Keratinocyte (primary cell): ENCODE measurements around the gene BARX1.

Source experiments
- EZH2 ChIP-seq: IDR thresholded peaks from one replicate; pipeline ENCODE4 v1.6.1; 2012; ENCODE audit warnings: inconsistent platforms, mild to moderate bottlenecking, low read length, moderate library complexity
- TF ChIP-seq, protein P1 (sequence below), 3 experiments: IDR thresholded peaks in 1 of 3; conservative IDR thresholded peaks in 1 of 3; optimal IDR thresholded peaks in 1 of 3; 2 replicates in 2 of 3; 3 replicates in 1 of 3; pipeline versions ENCODE3 to v1.5.1; 2011; ENCODE audit warnings: low read length in 3 of 3, mild to moderate bottlenecking in 3 of 3, moderate library complexity in 2 of 3, control low read depth in 1 of 3, inconsistent platforms in 1 of 3; ENCODE audit not compliant: insufficient read depth in 2 of 3; ENCODE audit errors: extremely low read depth in 1 of 3

DNA sequence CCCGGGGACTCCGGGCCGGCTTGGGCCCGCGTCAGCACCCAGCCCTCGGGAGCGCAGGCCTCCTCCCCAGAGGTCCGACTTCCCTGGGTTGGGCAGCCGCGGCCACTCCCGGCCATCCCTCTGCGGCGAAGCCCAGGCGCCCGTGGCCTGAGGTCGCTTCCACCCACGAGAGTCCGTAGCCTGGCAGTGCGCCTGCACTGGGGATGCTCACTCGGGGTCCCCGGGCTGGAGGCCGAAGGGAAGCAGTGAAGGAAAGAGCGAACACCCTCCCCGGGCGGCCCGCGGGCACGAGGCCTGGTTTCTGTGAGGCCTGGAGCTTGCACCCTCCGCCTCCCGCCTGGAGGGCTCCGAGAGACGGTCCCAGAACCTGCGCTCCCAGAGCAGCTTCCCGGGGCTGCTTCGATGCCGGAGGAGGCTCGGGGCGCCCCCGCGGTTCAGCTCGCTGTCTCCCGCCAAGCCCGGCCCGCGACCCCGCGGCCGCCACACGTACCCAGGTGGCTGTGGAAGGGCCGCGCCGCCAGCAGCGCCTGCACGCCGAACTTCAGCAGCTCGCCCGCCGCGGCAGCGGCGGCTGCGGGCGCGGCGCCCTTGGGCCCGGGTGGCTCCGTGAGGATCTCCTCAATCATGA is 607 bp downstream of the BARX1 start:
- TF ChIP-seq, protein P1, sequence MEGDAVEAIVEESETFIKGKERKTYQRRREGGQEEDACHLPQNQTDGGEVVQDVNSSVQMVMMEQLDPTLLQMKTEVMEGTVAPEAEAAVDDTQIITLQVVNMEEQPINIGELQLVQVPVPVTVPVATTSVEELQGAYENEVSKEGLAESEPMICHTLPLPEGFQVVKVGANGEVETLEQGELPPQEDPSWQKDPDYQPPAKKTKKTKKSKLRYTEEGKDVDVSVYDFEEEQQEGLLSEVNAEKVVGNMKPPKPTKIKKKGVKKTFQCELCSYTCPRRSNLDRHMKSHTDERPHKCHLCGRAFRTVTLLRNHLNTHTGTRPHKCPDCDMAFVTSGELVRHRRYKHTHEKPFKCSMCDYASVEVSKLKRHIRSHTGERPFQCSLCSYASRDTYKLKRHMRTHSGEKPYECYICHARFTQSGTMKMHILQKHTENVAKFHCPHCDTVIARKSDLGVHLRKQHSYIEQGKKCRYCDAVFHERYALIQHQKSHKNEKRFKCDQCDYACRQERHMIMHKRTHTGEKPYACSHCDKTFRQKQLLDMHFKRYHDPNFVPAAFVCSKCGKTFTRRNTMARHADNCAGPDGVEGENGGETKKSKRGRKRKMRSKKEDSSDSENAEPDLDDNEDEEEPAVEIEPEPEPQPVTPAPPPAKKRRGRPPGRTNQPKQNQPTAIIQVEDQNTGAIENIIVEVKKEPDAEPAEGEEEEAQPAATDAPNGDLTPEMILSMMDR (optimal IDR thresholded peaks at IDR 0.05 in 1 of 3, IDR thresholded peaks at IDR 0.05 in 1 of 3, conservative IDR thresholded peaks at IDR 0.05 in 1 of 3; ENCODE audit: extremely low read depth in 1 of 3, insufficient read depth in 2 of 3, low read length in 3 of 3) = no peak
- TF ChIP-seq EZH2 = peak; percentile 76
